Stimulated activated naive CD4-positive, alpha-beta T cell treated with Interleukin-2 at 50 U/mL for 16 hours (primary cell): ENCODE results near the gene WT1.

Experiments used
- DNase-seq: peaks from one replicate; lab custom pipeline; 2025; lab: John Stamatoyannopoulos, UW

The WT1 gene

DNA sequence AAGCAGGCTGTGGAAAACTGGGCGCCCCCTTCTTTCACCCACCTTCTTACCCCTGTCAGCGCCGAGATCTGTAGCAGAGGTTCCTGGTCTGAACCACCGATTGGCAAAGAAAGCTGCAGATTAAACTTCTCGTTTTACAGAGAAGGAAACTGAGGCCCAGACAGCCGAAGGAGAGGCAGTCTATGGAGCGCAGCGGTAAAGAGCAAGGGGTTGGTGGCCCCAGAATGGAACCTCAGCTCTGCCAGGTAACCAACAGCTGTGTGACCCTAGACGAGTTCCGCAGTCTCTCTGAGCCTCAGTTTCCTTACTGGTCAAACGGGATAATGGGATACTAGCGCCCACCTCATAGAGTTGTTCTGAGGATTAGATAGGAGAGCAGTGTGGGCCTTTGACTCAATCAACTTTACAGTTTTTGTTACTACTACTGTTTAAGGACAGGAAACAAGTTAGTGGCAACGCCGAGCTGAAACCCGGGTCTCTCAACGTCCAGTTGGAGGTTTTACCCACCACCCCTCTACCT, 3.1 kb upstream of the WT1 start:
- no peak for DNase-seq

DNA sequence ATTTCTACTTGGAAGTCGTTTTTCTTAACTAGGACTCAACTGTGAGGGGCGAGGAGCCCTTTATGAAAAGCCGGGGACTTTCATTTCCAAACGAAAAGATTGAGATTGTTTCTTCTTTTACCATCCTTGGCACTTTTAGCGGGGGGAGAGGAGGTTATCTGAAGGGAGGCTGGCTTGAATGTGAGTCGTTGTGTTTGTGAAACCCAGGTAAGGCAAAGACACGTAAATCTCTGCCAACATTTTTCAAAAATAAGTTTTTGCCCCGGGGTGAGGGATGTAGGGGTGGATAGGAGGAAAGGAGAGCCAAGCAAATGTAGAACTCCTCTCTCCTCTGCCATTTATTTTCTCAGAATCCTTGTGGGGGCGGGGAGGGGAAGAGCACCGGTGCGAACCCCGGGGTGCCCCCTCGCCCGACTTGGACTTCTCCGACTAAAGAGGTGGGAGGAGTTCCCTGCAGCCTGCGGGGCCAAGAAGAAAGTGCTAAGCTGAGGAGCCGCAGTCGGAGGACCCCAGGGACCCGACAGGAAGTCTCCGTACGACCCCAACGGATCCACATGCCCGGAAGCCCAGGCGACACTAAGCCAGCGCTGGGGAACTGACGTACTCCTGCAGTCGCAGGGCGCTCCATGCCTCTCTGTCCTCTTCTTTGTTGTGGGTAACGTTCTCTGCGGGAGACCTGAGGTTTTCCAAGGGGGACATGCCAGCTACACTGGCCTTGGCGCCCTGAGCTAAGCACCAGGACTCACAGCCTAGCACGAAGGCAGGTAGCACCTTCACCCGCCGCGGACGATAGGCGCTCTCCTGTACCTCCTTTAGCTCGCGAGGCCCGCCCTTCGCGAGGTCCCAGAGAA, 2.4 kb upstream of the WT1 start:
- no peak for DNase-seq

DNA sequence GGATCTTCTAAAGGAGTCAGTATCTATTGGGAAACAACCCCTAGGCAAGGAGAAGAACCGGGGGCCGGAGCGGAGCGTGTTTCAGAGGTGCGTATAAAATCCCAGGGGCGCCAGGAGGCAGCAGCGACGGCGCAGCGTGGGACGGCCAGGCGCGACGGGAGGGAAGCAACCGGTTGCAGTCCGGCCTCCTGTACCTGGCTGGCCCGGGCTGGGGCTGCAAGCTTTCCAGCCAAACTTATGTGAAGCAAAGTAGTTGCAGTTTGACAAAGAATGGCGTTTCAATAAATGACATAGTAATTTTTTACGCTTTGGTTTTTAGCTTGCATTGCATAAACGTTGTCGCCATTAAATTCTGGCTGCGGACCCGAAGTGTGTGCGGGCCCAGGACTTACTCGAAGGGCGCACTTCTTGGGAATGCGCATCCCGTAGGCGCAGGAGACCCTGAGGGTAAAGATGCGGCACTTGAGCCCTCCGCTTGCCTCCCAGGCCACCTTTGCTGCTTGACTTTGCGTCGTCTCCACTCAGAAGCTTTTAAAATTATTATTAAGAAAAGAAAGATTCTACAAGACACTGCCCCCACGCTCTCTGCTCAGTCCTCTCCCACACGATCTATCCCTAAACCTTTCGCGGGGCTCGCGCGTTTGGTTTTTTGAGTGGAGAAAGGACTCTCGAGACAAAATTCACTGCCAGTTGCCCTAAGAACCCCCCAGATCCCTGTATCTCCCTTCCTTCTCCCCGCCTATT, 1.6 kb upstream of the WT1 start:
- no peak for DNase-seq

DNA sequence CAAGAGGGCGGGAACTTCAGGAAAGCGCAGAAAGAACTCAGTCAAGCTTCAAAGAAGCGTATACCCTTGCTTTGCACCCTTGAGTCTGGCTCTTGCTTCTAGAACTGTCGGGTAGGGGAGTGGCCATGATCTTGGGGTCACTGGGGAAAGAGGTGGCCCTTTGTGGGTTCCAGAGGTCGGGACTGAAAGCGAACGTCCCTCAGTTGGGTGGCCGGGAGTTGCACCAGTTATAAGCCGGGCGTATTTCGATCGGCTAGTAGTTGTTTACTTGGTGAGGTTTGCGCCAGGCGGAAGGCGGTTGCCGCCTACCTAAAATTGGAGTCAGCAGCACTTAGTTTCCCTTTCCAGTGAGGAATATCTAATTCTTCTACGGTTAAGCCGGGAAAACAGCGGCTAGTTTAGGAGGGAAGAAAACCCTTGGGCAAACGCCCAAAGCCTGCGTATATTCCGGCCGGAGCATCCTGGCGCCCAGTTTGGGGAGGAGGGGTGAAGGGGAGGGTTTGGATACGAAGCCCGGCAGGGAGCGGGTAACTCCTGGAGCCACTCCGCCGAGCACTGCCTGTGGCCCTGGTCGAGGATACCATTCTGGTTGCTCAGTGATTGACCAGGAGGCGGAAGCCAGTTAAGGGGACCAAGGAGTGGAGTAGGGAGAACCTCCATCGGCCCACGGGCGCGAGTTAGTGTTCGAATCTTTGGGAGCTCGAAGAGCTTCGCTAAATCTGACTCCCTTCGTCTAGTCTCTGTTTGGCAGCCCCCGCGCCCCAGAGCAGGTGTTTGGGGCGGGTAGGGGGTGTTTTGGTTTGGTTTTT, 807 bp upstream of the WT1 start:
- DNase-seq: no peak

DNA sequence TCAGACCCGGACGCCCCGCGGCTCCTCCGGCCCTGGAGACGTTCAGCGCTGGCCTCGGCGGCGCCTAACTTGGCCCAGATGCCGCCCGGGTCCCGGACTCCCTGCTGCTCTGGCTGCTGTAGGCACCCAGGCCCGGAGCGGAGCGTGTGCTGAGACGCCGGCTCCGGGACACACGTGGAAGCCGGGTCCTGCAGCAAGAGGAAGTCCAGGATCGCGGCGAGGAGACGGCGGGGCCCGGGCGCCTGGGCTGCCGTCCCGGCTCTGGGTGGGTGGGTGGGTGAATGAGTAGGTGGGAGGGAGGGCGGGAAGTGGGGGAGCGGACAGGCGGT, 223 bp downstream of the WT1 start:
- DNase-seq: no peak

DNA sequence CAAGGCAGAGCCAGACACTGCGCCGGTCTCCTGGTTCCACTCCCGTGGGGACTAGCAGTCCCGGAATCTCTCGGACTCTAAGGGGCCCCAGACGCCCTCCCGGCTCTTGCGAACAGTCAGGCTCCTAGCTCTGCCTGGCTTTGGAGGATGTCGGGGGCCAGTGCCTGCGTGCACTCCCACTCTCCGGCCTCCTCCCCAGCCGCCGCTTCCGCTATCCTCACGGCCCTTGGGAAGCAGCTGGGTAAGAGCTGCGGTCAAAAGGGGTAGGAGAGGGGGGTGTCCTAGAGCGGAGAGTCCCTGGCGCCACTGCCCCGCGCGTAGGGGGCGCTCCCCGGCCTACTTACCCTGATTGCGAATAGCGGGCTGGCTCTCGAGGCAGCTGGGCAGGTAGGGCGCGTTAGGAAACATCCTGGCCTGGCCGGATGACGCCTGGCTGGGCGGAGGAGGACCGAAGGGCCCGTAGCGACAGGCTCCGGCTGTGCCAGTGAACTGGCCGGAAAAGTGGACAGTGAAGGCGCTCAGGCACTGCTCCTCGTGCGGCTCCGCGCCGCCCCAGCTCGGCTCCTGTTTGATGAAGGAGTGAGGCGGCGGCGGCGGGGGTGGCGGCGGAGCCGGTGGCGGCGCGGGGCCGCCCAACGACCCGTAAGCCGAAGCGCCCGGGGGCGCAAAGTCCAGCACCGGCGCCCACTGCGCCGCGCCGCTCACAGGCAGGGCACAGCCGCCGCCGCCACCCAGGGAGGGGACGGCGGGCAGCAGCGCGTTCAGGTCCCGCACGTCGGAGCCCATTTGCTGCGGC, 785 bp downstream of the WT1 start:
- DNase-seq: no peak

DNA sequence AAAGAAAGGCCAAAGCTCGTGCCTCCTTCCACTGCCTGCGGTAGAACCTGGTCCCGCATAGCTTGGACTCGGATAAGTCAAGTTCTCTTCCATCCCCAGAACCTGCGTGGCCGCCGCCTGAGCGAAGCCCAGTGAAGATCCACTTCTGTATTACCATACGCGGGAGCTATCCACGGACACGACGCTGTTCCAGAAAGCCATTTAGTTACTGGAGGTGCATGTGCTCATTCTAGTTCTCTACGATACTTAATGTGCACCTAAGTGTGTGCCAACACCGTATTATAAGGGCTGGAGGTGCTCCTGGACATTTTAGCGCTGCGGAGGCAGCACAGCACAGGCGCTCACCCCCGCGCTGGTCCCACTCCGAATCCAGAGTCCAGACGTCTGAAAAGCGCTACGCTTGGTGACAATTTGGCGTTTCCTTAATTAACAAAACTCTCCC, 1.4 kb downstream of the WT1 start:
- no peak for DNase-seq

DNA sequence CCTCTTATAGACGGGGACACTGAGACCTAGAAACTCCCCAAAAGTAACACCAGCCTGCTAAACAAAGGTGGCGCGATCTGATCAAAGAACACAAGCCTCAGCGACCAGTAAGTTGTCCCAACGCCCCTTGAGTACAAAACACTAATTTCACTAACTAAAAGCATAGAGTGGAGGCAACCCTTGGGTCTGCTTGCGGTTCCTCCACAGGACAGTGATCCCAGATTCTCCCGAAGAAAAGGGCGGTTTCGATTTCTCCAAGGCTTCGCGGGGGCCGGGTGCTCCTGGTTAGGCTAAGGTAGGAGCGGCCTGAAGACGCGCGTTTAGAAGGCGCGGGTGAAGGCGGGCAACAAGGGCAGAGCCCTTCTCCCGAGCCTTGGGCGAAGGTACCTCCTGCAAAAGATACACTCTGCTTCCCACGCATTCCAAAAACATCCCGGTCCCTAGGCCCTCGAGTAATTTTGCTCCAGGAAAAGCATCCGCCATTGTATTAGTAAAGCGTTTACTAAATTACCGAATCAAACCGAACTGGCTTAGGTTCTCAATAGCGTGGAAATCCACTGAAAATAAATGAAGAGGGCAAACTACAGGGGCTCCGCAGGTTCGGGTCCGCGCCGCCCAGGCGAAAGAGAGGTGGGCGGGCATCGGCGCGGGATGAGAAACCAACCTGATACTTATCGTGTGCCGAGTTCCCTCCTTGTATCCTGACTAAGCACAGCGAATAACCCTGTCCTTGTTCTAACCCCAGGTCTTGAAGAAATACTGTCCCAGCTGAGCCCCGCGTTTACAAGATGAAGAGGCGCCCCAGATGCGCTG, 2.0 kb downstream of the WT1 start:
- no peak for DNase-seq

DNA sequence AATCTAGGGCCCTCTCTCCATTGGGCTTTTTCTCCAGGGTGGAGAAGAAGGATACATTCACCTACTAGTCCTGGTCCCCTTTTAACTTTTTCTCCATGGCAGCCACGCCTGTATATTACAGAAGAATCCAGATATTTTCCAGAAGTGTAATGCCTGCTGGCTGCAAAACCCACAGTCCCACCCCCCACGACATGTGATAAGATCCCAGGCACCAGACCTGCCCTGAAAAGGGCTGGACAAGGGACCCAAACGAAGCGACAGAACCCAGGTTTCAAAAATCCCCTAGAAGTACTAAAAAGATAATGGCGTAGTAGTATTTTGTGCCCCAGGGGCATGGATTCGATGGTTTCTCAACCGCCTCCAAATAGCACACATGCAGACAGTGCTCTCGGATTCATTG, 2.8 kb downstream of the WT1 start:
- no peak for DNase-seq

DNA sequence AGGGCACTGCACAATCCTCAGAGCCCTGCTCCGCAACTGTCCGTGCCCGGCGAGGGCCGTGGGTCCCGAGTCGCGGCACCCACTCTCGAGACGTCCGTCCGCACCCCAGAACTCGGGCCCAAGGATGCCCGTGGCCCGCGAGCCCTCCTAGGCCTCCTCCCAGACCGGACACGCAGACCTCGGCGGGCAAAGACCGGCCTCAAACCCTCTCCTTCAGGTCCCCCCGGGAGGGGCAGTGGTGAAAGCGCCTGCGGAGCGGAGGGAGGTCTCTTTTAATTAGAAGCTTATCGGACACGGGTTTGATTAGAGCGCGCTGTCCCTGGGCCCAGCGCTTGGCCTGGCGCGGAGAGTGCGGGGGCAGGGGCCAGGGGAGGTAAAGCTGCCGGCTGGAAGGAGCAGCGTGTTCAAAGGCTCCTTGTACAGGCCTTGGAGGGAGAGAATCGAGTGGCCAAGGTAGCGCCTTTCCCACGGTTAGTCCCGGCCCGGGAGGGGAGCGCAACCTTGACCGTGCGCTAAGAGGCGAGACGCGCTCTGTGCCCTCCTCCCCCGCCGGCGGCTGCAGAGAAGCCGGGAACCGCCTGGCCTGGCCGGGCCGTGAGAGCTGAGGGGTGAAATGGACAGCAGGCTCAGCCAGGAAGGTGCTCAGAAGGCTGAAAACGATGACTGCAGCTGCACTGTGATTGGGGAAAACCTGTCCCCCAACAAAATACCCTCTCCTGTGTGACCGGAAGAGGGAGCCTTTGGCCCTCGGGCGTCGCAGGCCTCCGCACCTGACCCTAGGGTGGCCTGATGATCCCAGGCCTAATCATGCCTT, 4.6 kb downstream of the WT1 start:
- no peak for DNase-seq

DNA sequence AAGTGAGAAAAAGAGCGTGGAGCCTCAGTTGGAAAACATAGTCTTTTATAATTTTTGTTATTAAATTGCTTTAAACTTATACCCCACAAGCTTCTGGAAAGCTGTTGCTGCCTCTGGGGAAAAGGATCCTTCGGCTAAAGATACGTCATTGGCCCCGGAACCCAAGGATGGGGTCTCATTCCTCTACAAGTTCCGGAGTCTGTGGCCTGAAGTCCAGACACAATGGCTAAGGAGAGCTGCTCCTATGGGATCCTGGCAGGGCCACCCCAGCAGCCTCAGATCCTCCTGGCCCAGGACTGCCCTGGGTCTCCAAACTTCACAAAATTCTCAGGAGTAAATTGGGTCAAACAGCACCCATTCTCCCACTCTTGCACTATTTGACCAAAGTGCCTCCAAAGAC, 5.9 kb downstream of the WT1 start:
- no peak for DNase-seq

DNA sequence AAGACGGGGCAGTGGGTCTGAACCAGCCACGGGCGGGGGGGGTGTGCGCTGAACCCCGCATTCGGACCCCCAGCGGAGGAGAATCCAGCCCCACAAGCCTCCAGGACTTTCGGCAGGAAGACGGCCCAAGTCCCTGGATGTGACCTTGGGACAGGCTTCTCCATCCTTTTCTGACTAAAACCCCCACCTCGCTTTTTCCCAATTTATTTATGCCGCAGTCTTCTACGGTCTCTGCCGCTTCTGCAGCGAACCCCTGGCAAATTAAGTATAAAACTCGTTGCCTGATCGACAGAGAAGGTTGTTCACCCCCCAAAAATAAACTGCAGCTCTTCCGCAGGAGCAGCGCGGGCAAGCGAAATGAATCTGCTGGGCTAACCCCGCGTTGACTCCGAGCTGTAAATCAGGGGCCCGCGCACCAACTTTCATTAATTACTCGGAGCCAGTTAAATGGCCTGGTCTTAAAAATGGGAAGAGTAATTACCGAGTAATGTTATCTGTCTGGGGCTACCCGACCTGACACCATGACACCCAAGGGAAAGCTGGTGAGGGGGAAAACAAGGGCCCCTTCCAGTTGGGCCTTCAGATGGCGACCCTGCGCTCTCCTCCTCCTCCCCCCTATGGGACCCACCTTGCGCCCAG, 6.6 kb downstream of the WT1 start:
- no peak for DNase-seq

DNA sequence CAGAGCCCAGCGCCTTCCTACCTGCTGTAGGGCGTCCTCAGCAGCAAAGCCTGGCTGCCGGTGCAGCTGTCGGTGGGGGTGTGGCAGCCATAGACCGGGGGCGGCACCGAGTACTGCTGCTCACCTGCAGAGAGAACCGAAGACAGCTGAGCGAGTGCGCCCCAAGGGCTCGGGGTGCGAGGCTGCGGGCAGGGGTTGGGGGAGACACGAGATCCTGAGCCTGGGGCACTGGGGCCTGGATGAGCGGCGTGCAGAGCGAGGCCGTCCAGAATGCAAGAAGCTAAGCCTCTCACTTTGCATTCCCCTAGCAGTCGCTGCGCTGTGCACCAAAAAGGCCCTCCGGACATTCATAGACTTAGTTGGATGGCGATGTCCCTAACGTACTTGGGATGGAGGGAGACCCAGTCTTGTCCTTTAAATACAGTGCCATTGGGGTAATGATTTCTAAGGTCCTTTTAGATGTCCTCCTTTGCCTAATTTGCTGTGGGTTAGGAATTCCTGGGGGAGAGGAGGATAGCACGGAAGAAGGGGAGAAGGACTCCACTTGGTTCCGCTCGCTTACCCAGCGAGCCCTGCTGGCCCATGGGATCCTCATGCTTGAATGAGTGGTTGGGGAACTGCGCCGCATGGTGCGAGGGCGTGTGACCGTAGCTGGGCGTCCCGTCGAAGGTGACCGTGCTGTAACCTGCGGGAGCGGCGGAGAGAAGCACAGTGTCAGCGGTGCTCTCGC, 7.2 kb downstream of the WT1 start:
- no peak for DNase-seq

DNA sequence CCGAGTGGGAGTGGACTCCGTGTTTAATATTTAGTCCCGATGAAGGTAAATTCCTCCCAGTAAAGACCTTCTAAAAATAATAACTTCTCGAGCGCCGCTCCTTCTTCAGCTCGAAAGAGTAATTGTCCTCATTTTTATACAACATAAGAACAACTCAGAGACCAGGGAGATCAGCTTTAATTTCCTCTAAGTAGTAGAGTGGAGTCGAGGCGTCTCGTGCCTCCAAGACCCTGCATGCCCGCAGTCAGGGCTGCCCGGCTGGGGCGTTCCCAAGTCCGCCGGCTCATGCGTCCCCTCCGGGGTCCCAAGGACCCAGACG, 7.8 kb downstream of the WT1 start:
- no peak for DNase-seq

DNA sequence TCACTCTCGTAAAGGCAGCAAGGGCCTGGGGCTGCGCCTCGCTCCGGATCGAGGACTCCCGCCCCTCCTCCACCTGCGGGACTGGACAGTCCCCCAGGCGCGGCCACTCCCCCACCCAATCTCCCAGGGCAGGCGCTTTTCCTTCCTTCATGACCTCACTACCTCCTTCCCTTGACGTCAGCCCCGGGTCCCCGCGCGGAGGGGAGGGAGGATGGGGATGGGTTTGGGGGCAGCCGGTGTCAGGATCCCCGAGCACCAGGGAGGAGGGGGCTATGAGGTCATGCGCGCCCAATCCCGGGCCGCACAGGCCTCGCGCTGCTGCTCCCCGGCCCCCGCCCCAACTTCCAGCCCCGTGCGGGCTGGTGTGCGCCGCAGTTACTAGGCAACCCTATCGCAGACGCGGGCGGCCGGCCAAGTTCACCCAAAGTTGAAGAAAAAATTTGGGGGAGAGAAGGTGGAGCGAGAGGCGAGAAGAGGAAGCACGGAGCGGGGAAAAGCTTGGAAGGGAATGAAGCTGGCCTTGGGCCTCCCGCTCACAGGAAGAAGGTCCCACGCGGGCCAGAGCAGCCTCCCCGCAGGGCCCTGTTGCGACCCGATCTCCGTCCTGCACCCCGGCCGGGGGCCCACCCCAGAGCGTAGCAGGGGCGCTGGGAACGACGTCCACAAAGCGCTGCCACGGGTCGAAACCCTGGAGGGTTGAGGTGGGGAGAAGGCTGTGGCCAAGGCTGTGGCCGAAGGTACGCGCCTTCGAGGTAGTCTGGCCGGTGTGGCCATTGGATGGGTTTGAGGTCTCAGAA, 8.3 kb downstream of the WT1 start:
- DNase-seq: no peak

DNA sequence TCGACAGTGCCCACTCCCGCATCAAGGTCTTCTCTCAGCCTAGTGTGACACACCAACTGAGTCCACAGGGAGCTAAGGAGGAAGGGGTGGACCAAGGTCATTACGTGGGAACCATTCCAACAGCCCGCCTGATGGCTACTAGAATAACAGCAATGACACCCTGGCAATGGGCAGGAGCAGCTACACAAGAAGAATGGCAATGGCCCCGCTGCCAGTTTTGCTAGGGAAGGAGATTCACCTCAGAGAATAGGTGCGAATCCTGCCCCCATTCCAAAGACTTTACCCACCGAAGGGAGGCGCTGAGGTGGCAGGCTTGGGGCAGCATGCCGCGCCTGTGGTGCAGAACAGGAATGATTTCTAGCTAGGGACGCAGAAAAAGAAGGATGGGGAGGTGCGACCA, 9.1 kb downstream of the WT1 start:
- no peak for DNase-seq

DNA sequence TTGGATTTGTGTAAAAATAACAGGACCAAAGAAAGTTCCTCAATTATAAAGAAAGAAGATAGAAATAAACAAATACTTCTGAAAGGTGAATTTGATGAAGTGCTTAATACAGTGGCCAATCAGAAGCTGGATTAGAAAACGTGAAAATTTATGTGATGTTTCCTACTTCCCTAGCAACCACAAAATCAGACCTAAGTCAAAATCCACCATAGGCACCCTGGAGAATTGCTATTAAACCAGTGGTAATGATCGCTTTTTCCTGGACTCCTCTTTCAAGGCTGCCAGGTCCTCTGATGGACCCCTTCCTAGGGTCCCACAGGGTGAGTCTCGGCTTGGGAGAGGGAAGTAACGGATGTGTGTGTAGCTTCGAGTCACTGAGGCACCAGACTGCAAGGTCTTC, 9.6 kb downstream of the WT1 start:
- DNase-seq: no peak

DNA sequence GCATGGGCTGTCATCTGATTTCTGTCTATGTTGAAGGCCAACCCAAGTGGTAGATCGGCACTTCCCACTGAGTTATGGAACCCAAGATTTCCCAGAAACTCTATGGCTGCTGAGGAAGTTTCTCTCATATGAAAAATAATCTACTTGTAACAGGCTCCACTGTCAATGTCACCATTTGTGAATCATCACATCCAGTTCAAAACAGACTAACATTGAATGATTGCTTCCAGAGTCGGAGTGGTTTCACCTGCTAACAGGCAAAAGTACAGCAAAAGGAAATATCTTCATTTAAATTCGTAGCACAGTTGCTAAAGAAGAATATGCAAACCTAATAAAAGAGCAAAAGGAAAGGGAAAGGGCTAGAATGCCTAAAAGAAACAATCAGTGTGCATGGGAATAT, 12.8 kb downstream of the WT1 start:
- no peak for DNase-seq
